NCI-H748 treated with DMSO at 0.1 percent for 48 hours (cell line): Measurements from ENCODE around the gene ADCY6.
A peak's percentile ranks its signal among the peaks of the same experiment; 100 is the strongest.
"Not testable (repeated sequence)": the region's sequence is repeated elsewhere in the genome, so short reads cannot be mapped to it uniquely, and the experiment has no call there.

Source experiments
- DNase-seq: peaks from one replicate; lab custom pipeline; 2025; lab: John Stamatoyannopoulos, UW

Gene ADCY6

GRCh38 chr12:48750769-48751356 lies 38.0 kb downstream of the ADCY6 start:
- DNase-seq, result no peak

GRCh38 chr12:48750215-48750614 lies 38.7 kb downstream of the ADCY6 start:
- DNase-seq, result no peak

- DNase-seq, result no peak
Observed at GRCh38 chr12:48744251-48745008, 44.5 kb downstream of the ADCY6 start.

GRCh38 chr12:48739618-48740269 lies 49.1 kb downstream of the ADCY6 start:
- no peak for DNase-seq

GRCh38 chr12:48736456-48736855 lies 52.4 kb downstream of the ADCY6 start:
- DNase-seq, result no peak

GRCh38 chr12:48728807-48729206 lies 60.1 kb downstream of the ADCY6 start:
- no peak for DNase-seq

GRCh38 chr12:48720737-48721136 lies 68.2 kb downstream of the ADCY6 start:
- not testable (repeated sequence) for DNase-seq

- not testable (repeated sequence) for DNase-seq
Observed at GRCh38 chr12:48720171-48720570, 68.7 kb downstream of the ADCY6 start.

GRCh38 chr12:48719002-48719401 lies 69.9 kb downstream of the ADCY6 start:
- not testable (repeated sequence) for DNase-seq

- no peak for DNase-seq
Observed at GRCh38 chr12:48717252-48717695, 71.6 kb downstream of the ADCY6 start.

- peak; percentile 96 for DNase-seq
Observed at GRCh38 chr12:48716493-48717251, 72.2 kb downstream of the ADCY6 start, which contains the start of gene CCNT1. Gene CCNT1 (minus strand): TSS chr12:48716707. CDS start chr12:48716675, 32 bp downstream.
